ENCODE results near the gene DRG1. TPM values are rescaled to one million over a fixed set of nuclear protein-coding genes. Genes with fewer than 3 reads are reported as not detected.
"Not testable (repeated sequence)": the region's sequence is repeated elsewhere in the genome, so short reads cannot be mapped to it uniquely, and the experiment has no call there.

The DRG1 gene
- total RNA-seq, 1 donor from 2014 or later: 42.0 TPM

GRCh38 chr22:31481129-31481528 lies 81.7 kb downstream of the DRG1 start:
- H3K4me3 ChIP-seq: no peak overlapping the region
- peaks cover 18% of the 10 kb centered on the region for H3K4me1 ChIP-seq
- no peak overlapping the region for H3K27ac ChIP-seq
- no peaks in the 10 kb centered on the region for H3K27me3 ChIP-seq
- intact Hi-C loops (cut with DNase I): no loop called here
- peaks cover 0 to 24% of the 10 kb centered on the region in 2 donors for H3K36me3 ChIP-seq
- DNase-seq (ENCODE audit: extremely low spot score in 2 of 2): no peak
- no peaks in the 10 kb centered on the region for H3K9me3 ChIP-seq
- TF ChIP-seq POLR2AphosphoS5 (IDR thresholded peaks at IDR 0.05; ENCODE audit: insufficient read depth in 1 of 2, low read depth in 1 of 2): no peak
- TF ChIP-seq CTCF (IDR thresholded peaks at IDR 0.05): no peak
- TF ChIP-seq POLR2A (IDR thresholded peaks at IDR 0.05): no peak

GRCh38 chr22:31482470-31482869 lies 83.1 kb downstream of the DRG1 start:
- Histone ChIP-seq H3K36me3 (peaks cover 0 to 27% of the 10 kb centered on the region in 2 donors), H3K4me1 (peaks cover 21% of the 10 kb centered on the region)
- H3K27me3 ChIP-seq; H3K9me3 ChIP-seq; DNase-seq (ENCODE audit: extremely low spot score in 2 of 2); H3K27ac ChIP-seq; H3K4me3 ChIP-seq; intact Hi-C loops (cut with DNase I): not testable (repeated sequence)

Small RNA genes within 50 kb of the gene (small RNA-seq; reads per million reads assigned to genes)
- gene RNU6-28P (not detected), gene RNU6-338P (not detected)

Other genes with a start within 250 kb of the DRG1 start
- 22.8 TPM for gene RNF185, start 239.4 kb upstream of the DRG1 start, total RNA-seq
- gene LIMK2, start 187.3 kb upstream of the DRG1 start, total RNA-seq: 120 TPM
- 32.4 TPM for gene PIK3IP1, start 107.1 kb upstream of the DRG1 start, total RNA-seq
- 18.4 TPM for gene PATZ1, start 53.3 kb upstream of the DRG1 start, total RNA-seq
- 24.6 TPM for gene EIF4ENIF1, start 90.2 kb downstream of the DRG1 start, total RNA-seq
- 33.6 TPM for gene SFI1, start 96.9 kb downstream of the DRG1 start, total RNA-seq